BJ (cell line): Measurements from ENCODE around the gene LRRC17. TPM values are rescaled to one million over a fixed set of nuclear protein-coding genes. Genes with fewer than 3 reads are reported as not detected.

Source experiments
- CTCF ChIA-PET: fragments of 350-600 bp; formaldehyde crosslinking; extraction: SDS; loops from one replicate; lab custom pipeline; 2021; ENCODE audit warnings: antibody characterized with exemption, inconsistent platforms; lab: Yijun Ruan, JAX
- POLR2A ChIA-PET: fragments of 300-600 bp; sonication (Branson Sonifier 250); formaldehyde crosslinking; extraction: SDS; loops from one replicate; lab custom pipeline; 2021; ENCODE audit warnings: antibody characterized with exemption; lab: Charles Lee
- DNase-seq: peaks from one replicate; pipeline ENCODE4 v3.0.0-alpha.2; 2011; ENCODE audit warnings: low read depth
- H3K27me3 ChIP-seq: 2 replicates; pipeline ENCODE4 v1.6.0; 2011; ENCODE audit warnings: low read length; ENCODE audit not compliant: control insufficient read depth, insufficient read depth
- H3K36me3 ChIP-seq: 2 replicates; pipeline ENCODE4 v1.5.1; 2011; ENCODE audit warnings: low read length; ENCODE audit not compliant: control insufficient read depth, insufficient read depth
- H3K4me3 ChIP-seq: 2 replicates; pipeline ENCODE4 v1.5.1; 2011; ENCODE audit warnings: low read depth, mild to moderate bottlenecking, control low read depth, low read length
- CTCF ChIP-seq: IDR thresholded peaks from 2 replicates; pipeline ENCODE4 v1.5.1; 2011; ENCODE audit warnings: low read depth, mild to moderate bottlenecking, control low read depth, inconsistent platforms, low read length, moderate library complexity; ENCODE audit not compliant: insufficient read depth
- polyA plus RNA-seq: library from polyadenylated mRNA; depleted of rRNA; stranded (reverse); fragments of >200 nt; gene quantifications from 2 replicates; pipeline ENCODE4 v1.2.3, GENCODE V29; 2011

LRRC17 gene
- polyA plus RNA-seq, 1 experiment, result 2.4 TPM

GRCh38 chr7:102890971-102891692 is 21.7 kb upstream of the LRRC17 start:
- ChIA-PET CTCF (interaction anchor here (2.6 kb wide), 1 partner anchor 9 kb away, joined by 7 read pairs; no protein-coding TSS in a partner anchor), POLR2A (no interaction called here)
- no peaks in the 10 kb centered on the region for H3K27me3 ChIP-seq
- no peaks in the 10 kb centered on the region for H3K36me3 ChIP-seq
- no peak for DNase-seq
- no peak overlapping the region for H3K4me3 ChIP-seq
- no peak for TF ChIP-seq CTCF

- no peak for TF ChIP-seq CTCF
- no peaks in the 10 kb centered on the region for H3K36me3 ChIP-seq
- CTCF ChIA-PET, result interaction anchor here (2.6 kb wide), 1 partner anchor 9 kb away, joined by 7 read pairs; no protein-coding TSS in a partner anchor
- no peaks in the 10 kb centered on the region for H3K27me3 ChIP-seq
- peak; percentile 59 for DNase-seq
- no peak overlapping the region for H3K4me3 ChIP-seq
- POLR2A ChIA-PET, result no interaction called here
These were observed 21.0 kb upstream of the LRRC17 start for GRCh38 chr7:102891693-102892261.

DNA sequence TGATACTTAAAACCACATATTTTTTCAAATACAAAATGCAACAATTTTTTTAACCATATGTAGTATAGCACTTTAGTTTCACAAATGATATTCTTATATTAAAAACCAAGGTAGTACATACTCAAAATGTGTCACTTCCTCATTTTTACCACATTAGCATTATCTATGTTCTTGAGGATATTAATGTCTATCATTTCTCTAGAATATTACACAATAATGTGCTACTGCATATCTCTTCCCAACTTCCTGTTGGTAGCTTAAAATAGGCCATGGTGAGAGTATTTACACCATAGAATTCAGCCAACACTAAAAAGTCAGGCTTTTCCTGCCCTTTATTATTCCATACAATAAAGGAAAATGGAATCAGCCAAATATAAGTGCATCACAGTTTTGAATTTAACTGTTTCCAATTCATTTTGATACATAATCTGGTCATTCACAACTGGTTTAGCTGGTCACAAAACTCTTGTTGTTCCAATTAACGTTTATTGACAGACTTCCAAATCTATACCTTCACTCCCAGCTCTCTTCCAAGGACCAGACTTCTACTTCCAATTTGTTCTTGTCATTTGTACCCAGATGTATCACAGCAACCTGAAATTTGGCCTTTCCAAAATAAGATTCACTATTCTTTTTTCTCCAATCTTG is 20.0 kb upstream of the LRRC17 start:
- CTCF ChIA-PET, result interaction anchor here (2.6 kb wide), 1 partner anchor 10 kb away, joined by 7 read pairs; no protein-coding TSS in a partner anchor
- TF ChIP-seq CTCF, result no peak
- POLR2A ChIA-PET, result no interaction called here
- DNase-seq, result no peak
- no peaks in the 10 kb centered on the region for H3K36me3 ChIP-seq
- no peaks in the 10 kb centered on the region for H3K27me3 ChIP-seq
- no peak overlapping the region for H3K4me3 ChIP-seq

DNA sequence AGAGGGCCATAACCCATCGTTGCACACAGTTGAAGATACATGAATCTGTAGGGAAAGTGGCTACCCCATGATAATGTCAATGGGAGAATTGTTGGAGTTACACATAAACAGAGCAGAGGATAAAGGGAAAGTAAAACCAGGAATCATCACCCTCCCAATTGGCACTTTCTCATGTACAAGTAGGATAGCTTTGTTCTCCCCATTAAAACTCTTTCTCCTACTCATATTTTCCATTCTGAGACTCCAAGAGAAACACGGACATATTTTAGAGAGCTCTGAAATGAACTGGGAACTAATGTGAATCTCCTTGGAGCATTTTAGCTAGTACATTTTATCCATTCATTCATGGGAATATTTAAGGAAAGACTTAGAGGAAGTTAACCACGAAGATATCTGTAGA is 17.2 kb upstream of the LRRC17 start:
- H3K36me3 ChIP-seq, result no peaks in the 10 kb centered on the region
- ChIA-PET POLR2A (no interaction called here), CTCF (interaction anchor here (2.0 kb wide), 1 partner anchor 19 kb away, joined by 7 read pairs; no protein-coding TSS in a partner anchor)
- no peaks in the 10 kb centered on the region for H3K27me3 ChIP-seq
- no peak overlapping the region for H3K4me3 ChIP-seq
- DNase-seq, result no peak
- no peak for TF ChIP-seq CTCF

GRCh38 chr7:102896585-102896984 is 16.2 kb upstream of the LRRC17 start:
- H3K4me3 ChIP-seq, result no peak overlapping the region
- no peak for DNase-seq
- ChIA-PET CTCF (interaction anchor here (0.6 kb wide), 1 partner anchor 12 kb away, joined by 3 read pairs; no protein-coding TSS in a partner anchor), POLR2A (no interaction called here)
- TF ChIP-seq CTCF, result no peak
- no peaks in the 10 kb centered on the region for H3K36me3 ChIP-seq
- H3K27me3 ChIP-seq, result no peaks in the 10 kb centered on the region
